ENCODE measurements around the gene HRAS.
A peak's percentile ranks its signal among the peaks of the same experiment; 100 is the strongest.

HRAS gene

DNA sequence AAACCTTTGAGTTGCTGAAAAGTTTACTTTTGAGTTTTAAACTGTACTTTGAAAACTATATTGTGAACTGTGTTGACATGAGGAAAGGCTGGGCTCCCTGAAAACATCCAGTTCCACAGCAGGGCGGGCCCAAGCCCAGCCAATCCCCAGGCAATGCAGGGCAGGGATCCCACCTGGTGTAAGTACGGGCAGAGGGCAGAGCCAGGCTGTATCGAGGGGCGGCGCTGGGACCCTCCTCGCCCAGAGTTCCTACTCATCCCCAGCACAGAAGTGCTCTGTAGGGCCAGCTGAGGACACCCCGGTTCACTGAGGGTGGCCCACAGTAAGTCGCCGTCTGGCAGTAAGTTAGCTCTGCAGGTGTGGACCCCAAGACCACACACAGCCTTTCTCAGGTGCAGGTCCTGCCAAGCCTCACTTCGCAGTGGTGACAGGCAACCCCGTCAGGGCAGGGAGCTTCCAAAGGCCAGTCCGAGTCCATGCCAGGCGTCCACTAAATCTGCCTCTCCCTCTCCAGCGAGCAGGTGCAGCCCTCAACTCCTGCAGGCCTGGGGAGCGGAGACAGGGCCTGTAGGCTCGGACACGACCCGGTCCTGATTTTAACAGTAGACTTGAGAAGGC, 31.7 kb upstream of the HRAS start:
- DNase-seq: no peak

DNA sequence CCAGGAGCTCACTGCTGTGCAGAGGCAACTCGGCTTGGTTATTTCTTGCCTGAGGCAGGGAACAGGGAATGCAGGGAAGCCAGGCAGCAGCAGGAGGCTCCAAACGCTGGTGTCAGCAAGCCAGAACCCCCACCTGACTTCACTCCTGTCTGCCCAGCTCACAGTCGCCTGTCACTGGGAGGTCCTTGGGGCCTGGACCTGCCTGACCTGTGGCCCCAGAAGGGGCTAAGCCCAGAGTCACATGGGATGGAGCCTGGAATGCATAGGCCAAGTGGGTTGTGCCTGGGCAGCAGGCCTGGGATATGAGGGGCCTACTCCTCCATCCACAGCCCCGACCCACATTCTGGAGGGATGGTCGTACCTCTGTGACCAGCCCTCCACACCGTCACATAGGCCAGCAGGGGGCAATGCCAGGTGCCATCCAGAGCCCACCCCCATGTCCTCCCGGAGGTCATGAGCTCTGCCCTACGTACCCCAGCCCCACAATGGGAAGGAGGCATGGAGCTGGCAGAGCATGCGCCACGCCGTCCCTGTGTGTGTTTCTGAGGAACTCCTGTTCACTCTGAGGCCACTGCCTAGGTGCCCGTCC, 30.6 kb upstream of the HRAS start:
- no peak for DNase-seq

DNA sequence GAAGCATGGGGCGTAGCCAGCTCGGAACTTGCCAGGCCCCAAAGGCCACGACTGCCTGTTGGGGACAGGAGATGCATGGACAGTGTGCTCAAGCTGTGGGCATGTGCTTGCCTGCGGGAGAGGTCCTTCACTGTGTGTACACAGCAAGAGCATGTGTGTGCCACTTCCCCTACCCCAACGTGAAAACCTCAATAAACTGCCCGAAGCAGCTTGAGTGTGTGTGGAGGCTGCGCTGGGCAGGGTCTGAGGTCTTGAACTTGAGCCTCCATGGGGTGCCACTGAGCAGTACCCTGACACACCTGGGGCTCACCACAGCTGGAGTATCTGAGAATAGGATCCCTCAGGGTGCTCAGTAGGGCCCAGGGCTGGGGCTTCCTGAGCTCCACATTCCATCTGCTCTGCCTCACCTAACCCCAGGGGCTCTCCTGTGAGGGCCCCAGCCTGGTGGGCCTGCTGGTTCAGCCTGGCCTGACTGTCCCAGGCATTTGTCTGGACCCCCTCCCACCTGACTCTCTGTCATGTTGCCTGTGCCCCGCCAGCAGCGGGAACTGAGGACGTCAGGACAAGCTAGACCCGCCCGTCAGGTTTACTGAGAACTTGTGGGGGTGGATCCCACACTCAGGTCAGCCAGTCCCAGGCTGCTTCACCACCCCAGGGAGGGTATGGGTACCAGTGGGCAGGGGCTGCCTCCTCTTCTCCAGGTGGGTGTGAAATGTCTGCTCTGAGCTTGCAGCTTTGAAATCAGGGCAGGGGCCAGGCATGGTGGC, 28.6 kb upstream of the HRAS start:
- DNase-seq: no peak

DNA sequence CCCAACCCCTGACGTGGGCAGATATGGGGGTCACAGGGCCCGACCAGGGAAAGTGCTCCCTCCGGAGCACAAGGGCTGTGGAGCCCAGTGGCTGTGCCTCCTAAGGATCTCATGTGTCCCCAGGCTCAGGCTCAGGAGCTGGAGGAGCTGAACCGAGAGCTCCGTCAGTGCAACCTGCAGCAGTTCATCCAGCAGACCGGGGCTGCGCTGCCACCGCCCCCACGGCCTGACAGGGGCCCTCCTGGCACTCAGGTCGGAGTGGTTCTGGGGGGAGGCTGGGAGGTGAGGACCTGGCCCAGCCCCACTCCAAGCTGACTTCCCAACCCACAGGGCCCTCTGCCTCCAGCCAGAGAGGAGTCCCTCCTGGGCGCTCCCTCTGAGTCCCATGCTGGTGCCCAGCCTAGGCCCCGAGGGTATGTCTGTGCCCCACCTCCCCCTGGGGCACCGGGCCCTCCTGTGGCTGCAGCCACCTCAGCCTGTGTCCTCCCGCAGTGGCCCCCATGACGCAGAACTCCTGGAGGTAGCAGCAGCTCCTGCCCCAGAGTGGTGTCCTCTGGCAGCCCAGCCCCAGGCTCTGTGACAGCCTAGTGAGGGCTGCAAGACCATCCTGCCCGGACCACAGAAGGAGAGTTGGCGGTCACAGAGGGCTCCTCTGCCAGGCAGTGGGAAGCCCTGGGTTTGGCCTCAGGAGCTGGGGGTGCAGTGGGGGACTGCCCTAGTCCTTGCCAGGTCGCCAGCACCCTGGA, 27.9 kb upstream of the HRAS start:
- no peak for DNase-seq

DNA sequence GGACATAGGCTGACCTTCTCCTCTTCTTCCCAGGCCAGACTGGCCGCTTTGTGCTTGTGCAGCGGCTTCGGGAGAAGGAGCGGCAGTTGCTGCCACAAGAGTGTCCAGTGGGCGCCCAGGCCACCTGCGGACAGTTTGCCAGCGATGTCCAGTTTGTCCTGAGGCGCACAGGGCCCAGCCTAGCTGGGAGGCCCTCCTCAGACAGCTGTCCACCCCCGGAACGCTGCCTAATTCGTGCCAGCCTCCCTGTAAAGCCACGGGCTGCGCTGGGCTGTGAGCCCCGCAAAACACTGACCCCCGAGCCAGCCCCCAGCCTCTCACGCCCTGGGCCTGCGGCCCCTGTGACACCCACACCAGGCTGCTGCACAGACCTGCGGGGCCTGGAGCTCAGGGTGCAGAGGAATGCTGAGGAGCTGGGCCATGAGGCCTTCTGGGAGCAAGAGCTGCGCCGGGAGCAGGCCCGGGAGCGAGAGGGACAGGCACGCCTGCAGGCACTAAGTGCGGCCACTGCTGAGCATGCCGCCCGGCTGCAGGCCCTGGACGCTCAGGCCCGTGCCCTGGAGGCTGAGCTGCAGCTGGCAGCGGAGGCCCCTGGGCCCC, 26.8 kb upstream of the HRAS start:
- no peak for DNase-seq

DNA sequence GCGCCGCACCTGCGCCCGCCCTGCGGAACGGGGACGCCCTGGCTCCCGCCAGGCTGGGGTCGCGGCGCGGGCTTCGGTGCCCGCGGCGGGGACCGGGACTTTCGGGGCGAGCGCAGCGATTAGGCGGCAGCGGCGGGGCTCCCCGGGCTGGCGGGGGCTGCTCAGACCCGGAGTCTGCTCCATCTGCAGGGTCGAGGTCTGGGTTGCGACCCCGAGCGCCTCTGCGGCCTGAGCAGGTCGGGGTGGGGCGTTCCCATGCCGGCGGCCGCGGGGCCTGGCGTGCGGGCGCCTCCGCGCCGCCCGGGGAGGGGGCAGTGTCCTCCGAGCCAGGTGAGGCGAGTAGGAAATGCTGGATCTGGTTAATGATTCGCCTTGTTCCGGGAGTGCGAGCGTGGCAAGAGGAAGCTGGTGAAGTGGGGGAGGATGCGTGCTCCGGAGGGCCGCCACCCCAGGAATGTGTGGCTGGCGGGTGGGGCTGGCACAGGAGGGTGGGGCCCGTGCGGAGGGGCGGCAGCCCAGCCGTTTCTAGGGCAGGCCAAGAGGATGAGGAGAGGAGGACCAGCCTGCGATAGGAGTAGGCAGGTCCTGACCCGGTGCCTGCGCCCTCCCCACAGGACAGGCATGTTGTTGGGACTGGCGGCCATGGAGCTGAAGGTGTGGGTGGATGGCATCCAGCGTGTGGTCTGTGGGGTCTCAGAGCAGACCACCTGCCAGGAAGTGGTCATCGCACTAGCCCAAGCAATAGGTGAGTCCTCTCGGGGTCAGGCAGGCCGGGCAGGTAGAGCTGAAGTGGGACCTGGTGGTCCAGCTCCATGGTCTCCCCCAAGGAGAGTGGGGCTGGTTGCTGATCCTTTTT, 26.0 kb upstream of the HRAS start:
- DNase-seq: no peak

DNA sequence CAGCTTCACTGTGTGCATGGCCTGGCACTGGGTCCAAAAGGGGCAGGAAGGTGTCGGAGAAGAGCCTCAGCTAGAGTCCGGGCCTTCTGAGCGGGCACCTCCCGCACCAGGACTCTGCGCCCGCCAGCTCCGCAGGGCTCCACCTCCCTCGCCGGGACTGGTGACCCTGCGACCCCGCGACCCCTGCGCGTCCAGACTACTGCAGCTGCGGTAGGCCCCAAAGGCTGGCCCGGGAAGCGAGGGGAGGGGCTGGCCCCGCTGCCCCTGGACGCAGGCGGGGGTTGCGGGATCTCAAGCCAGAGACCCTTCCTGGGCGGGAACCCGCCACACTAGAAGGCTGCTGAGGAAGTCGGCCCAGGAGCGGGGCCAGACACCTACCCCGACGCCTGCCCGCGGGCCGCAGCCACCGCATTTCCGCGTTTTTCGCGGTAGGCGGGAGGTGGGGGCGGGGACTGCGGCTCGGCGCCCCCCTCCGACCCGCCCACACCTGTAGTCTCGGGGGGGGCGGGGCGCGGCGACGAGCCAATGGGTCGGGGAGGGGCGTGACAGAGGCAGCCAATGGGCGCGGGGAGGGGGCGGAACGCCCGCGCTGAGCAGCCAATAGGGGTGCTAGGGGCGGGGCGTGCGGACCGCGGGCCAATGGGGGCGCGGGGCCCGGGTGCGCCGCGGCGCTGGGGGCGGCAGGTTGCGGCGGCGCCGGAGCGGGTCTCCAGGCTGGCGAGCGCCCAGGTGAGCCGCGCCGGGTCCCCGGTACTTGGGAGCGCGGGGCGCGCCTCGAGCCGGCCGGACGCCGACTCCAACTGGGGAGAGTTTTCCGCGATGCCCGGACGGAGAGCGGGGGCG, 25.1 kb upstream of the HRAS start, which contains the start of the genes LMNTD2 and RASSF7:
LMNTD2 (minus strand) TSS at position 434 of the 843 bp plus-strand sequence; CDS start at position 412, 22 bp downstream.
RASSF7 (plus strand) TSS at position 666 of the 843 bp plus-strand sequence. CDS start 799 bp downstream, outside the sequence.
- peak; percentile 73 to 83 for DNase-seq

DNA sequence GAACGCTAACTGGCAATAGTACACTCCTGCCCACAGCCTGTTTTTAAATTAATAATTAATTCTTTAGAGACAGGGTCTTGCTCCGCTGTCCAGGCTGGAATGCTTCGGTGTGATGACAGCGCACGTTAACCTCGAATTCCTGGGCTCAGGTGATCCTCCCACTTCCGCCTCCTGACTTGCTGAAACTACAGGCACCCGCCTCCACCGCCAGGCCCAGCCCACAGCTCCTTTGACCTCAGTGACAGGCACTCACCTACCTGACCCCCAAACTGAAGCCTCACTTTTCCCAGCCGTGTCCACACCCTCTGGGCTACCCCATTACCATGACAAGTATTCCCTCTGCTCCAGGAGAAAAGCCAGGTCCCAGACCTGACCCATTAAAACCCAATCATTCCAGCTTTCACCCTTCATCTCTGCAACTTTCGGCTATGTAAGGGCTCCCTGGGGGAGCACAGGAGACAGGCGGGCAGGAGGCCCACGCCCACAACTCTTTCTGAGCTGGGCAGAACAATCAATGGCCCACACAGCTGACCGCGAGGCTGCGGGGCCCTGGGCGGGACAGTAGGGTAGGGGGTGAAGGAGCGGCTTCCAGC, 24.4 kb upstream of the HRAS start:
- no peak for DNase-seq

DNA sequence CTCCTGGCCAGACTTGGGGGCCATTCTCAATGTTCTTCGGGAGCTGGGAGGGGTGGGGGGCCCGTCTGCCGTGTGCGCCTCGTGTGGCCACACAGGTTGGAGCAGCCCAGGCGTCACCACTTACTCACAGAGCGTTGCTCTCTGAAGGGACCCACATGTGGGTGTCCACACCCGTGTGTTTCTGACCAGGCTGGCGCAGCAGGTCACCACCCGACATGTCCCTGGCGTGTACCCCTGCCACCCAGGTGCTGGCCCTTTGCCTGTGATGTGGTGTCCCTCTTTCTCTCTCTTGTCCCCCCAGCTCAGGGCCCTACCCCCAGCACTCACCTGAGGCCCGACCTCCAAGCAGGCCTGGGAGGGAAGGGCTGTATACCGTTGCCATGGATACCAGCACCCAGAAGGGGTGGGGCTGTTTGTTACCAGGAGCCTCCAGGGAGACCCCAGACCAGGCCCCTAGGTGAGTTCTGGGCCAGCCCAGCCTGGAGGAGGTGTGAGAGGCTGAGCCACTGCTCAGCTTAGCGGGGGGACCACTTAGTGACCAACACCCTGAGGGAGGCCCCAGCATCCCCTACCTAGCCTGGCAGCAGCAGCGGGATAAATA, 23.7 kb upstream of the HRAS start:
- no peak for DNase-seq

DNA sequence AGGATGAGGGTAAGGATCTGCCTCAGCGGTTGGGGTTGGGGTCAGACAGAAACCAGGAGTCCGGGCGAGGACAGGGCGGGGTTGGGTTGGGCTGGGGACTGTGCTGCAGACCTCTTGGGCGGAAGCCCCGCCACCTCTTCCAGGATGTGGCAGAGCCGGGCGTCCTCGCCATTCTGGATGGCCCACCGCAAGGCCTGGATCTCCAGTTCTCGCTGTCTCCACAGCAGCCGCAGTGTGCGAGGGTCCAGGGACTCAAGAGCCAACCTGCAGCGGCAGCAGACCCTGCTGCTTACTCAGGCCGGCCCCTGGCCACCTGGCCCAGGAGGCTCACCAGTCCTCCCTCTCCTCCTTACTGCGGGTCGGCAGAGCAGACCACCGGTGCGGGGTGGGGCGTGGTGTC, 23.1 kb upstream of the HRAS start:
- DNase-seq: no peak

DNA sequence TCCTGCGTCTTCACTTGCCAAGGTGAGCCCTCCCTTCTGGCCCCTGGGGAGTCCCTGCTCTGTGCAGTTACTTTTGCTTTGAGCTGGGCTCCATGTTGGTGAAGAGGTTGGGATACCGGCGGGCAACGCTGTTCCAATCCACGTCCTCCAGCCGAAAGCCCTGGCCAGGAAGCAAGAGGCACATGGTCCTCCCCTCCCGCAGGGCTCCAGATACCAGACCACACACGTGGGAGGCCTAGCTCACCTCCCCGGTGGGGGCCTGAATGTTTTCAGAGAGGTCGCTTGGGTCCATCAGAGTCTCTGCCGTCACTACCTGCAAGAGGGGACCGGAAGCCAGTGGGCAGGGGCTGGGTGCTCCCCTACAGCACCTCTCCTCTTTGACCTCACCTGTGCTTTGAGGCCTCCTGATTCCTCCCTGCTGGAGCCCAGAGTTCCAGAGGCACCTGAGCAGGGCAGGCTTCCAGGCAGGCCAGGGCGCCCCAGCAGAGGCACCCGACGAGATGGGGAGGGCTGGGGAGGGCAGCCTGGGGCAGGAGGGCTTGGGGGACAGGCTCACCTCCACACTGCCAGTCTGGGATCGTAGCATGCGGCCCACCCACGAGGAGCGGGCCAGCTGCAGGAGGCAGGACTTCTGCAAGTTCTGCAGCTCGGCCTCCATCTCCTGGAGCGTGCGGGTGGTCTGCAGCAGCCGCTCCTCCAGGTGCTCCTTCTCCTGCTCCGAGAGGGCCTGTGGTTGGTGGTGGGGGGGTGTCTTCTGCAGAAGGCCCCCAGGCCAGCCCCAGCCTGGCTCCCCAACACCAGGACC, 22.2 kb upstream of the HRAS start:
- no peak for DNase-seq

DNA sequence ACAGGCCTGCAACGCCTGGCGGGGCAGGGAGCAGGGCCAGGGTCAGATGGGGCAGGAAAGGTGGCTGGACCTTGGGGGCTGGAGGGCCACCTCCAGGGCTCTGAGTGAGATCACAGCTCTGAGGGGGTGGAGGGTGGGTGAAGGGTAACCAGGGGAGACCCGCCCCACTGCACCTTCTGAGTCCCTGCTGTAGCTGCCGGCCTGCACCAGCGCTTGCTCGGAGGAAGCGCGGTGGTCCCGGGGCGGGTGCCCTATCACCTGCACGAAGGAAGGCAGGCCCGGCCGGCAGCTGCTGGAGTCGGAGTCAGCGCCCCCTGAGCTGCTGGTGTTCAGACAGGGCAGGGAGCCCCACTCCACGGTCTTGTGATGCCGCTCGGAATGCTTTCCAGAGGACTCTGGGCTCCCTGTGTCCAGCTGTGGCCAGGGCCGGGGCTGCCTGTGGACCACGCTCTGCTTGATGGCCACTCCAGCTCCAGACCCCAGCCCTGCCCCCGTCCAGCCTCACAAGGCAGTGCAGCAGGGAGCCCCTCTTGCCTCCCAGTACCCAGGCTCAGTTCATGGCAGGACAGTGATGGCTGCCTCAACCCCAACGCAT, 21.4 kb upstream of the HRAS start:
- no peak for DNase-seq

DNA sequence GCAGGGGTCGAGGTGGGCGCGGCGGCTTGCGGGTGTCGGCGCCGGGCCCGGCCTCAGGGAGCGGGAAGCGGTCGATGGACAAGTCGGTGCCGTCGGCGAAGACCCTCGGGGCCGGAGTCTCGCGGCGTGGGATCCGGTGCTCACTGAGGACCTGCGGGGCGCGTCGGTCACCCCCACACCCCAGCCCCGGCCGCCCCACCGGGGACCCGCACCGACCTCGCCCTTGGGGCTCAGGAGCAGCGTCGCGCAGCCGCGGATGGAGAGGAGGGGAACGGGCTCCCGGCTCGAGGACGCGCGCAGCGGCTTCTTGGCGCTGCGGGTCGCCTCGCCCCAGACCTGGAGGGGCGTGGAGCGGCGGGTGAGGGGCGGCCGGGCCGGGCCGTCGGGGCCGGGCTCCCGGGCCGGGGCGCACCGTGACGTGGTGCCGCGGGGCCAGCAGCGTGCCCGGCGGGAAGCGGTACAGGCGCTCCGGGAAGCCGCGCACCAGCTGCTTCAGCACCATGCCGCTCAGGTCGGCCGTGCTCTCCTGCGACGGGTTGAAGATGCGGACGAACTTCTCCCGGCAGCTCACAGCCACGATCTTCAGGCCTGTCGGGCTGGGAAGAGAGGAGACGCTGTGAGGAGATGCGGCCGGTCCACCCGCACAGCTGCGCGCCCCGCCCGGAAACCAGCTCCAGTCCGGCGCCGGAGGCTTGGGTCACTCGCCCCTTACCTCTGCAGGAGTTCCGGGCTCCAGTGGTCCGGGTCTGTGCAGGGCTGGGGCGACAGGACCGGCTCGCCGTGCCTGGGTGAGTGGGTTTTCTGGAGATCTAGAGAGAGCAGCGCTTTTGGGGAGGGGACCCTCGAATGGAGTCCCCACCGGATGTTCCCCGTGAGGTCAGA, 20.6 kb upstream of the HRAS start:
- DNase-seq: no peak

DNA sequence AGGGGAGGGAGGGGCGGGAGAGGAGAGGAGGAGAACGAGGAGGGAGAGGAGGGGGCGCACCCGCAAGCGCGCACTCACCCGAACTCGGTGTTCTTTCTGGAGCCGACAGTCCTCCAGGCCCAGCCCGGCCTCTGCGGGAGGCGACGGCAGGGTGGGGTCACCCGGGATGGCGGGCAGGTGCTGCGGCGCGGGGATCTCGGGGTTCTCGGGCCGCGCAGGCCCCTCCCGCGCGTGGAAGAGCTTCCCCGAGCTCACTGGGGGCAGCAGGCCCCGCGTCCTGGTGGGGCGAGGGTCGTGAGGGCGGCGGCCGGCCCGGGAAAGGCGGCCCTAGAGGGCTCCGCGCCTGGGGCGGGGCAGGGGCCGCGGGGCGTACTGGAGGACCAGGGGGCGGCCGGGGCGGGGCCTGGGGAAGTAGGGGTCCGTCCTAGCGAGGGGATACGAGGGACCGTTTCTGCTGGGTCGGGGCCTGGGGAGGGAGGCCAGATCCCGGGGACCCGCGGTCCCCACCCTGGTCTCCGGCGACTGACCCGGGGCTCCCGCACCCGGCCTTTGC, 19.9 kb upstream of the HRAS start:
- no peak for DNase-seq

DNA sequence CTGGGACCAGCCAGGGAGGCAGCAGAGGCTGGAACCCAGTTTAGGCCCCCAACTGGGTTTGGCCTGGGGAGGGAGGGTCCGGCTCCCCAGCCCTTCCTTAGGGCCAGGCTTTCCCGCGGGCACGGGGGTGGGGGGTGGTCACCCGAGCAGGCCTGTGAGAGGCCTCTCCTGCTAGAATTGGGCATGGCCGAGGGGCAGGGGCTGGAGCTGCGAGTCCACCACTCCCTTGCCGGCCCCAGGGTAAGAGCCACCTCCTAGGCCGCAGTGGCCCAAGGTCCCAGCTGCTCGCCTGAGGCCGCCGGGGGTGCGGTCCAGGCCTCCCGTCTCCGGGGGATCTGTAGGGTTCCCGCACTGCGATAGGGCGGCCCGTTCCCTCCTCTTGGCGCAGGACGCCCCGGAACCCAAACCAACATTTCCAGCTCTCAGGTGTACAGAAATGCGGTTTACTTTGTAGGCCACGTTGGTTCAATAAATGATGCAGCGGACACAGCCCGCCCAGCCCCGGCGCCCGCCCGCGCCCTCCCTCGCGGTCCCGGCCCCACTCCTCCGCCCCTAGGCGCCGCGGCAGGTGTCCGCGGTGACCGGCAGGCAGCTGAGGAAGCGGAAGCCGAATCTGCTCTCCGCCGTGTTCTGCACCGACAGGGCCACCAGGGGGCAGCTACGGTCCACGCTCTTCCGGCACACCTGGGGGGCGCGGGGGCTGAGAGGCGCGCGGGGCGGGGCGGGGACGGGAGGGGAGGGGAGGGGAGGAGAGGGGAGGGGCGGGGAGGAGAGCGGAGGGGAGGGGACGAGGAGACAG, 19.3 kb upstream of the HRAS start:
- peak in 1 of 2 experiments; percentile 51 for DNase-seq

DNA sequence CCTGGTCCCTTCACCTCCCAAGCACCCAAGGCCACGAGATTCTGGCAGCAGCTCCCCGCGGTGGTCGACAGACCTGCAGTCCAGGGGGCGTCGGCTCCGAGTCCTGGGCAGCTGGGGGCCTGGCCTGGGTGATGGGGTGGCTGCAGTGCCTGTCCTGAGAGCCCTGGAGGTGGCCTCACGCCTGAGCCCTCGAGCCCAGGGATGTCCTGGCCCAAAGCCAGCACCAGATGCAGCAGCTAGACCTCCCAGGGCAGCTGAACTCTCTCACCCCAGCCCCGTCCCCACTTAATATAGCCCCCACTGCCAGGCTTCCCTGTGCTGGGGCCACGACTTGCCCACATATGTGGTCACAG, 18.6 kb upstream of the HRAS start:
- DNase-seq: no peak

Measured in SW 1271 (cell line).